Superior temporal gyrus (tissue), 1 donor: ENCODE measurements around the gene CEP85.
"Not testable (repeated sequence)": the region's sequence is repeated elsewhere in the genome, so short reads cannot be mapped to it uniquely, and the experiment has no call there.

Experiments used
- DNase-seq: peaks from one replicate; pipeline ENCODE4 v3.0.0-alpha.2; 2016; ENCODE audit errors: extremely low spot score

The CEP85 gene

DNA sequence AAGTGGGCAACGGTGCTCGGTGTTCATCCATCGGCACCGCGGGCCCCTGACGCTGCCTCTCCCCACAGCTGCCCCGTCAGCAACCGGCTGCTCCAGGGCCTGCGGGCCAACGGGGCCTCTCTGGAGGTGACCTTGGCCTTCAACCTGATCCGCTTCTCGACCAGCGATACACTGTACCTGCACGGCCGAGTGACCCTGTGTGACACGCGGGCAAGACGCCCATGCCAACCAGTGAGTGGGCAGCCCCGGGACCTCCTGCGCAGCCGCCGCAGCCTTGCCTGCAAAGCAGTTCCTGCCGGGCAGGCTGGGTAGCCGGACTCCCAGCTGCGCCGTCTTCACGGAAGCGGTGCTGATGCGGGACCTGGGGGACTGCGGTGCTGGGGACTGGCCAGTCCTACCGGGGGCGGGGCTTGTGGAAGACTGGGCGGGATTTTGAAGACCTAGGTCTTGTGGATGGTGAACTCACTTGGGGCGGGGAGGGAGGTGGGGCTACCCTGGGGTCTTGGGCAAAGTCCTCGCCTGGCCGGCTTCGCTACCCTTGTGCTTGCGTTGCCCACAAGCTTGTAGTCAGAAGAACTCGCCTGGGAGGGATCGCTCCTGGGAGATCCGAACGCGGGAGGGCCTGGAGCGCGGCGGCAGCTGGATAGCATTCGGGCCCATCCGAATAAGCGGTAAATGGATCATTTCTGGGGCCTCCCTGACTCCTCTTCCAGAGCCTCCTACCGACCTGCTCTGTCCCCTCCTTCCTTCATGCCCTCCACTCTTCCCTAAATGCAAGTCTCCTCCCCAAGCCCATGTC is 8.8 kb upstream of the CEP85 start:
- no peak for DNase-seq

DNA sequence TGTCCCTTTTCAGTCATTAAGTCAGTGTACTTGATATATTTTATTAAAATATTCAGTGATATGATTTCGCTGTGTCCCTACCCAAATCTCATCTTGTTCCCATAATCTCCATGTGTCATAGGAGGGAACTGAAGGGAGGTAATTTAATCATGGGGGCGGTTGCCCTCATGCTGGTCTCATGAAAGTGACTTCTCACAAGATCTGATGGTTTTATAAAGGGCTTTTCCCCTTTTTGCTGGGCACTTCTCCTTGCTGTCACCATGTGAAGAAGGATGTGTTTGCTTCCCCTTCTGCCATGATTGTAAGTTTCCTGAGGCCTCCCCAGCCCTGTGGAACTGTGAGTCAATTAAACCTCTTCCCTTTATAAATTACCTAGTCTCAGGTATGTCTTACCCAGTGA is 3.3 kb upstream of the CEP85 start:
- DNase-seq, result not testable (repeated sequence)

DNA sequence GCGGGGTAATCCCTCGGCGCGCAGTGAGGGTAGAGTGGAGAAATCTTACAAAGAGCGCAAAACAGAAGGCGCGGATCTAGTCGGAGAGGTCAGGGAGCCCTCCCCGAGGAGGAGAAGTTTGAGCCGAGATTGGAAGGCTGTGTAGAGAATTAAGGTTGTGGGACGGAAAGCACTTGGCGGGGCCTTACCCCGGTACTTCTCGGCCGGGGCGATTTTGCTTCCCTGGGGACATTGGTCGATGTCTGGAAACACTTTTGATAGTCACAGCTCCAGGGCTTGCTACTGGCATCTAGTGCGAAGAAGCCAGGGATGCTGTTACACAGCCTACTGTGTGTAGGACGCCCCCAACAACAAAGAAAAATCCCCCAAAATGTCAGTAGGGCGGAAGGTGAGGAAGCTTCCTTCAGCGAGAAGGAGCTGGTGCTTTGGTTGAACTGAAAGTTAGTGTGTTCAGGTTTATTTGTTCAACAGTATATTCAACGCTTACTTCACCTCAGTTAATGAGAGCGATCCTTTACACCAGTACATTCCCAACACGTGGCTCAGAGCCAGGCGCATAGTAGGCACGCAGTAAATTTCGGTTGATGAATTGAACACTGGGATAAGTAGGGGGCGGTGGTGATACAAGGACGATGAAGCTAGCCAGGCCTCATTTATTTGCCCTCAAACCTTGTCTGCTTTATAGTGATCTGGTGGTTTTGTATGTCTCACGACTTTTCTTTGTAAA is 807 bp downstream of the CEP85 start:
- DNase-seq, result no peak

GRCh38 chr1:26237230-26237966 is 3.4 kb downstream of the CEP85 start:
- peak; percentile 44 for DNase-seq

GRCh38 chr1:26239936-26240335 is 5.9 kb downstream of the CEP85 start:
- DNase-seq, result peak; percentile 87

DNA sequence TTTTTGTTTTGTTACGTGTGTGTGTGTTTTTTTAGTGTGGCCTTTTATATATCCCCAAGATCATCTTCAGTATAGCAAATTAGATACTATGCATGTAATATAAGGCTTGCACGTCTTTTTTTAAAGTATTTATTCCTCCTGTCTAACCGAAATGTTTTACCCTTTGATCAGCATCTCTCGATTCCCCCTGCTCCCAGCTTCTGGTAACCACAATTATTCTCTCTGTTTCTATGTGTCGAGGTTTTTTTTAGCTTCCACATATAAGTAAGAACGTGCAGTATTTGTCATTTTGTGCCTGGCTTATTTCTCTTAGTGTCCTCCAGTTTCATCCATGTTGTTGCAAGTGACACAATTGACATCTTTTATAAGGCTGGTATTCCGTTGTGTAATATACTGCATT is 18.7 kb downstream of the CEP85 start:
- DNase-seq, result no peak

DNA sequence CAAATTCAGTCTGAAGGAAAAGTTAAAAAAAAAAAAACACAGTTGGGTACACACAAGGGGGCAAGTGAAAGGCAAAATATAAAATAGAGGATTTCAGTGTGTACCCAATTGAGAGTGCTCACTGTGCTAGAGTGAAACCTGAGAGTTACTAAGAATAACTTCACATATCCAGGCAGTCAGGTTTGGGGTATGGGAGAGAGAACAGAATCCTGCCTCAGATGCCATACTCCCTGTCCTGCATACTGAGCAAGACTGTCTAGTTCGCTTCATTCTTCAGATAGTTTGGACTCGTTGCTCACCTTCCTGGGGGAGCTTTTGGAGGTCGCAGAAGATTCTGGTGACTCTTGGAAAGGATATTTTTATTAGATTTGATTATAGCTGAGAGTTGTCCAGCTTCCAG is 20.4 kb downstream of the CEP85 start:
- DNase-seq, result no peak

DNA sequence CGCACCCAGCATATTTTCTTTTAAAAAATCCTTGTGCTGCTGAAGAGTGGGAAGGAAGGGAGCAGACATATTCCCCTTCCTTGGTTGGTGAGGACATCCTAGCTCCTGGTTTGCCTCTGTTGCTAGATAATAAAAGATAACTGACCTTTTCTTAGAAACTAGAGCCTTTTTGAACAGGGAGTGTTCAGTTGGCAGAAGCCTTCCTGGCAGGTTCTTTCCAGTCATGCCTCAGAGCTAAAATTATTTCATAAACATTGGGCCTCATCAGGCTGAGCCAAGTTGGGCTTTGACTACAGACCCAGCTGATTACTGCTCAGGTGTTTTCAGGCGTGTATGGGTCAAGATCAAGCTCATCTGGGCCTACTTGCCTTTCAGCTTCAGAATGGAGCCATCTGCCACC is 23.2 kb downstream of the CEP85 start:
- no peak for DNase-seq

DNA sequence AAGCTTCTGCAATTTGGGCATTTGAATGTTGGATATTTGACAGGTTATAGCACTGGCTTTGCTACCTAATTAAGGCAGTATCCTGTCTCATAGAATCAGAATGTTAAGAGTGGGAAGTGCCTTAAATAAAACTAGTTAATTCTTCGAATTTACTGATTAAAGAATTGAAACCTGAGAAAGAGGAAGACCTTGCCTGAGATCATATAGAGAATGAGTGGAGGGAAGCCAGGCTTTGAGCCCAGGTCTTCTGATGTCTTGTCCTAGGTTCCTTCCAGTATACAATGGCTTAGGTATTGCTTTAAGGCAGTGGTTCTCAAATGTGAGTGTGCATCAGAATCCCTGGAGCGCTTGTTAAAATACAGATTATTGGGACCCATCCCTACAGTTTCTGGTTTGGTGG is 25.0 kb downstream of the CEP85 start:
- no peak for DNase-seq

DNA sequence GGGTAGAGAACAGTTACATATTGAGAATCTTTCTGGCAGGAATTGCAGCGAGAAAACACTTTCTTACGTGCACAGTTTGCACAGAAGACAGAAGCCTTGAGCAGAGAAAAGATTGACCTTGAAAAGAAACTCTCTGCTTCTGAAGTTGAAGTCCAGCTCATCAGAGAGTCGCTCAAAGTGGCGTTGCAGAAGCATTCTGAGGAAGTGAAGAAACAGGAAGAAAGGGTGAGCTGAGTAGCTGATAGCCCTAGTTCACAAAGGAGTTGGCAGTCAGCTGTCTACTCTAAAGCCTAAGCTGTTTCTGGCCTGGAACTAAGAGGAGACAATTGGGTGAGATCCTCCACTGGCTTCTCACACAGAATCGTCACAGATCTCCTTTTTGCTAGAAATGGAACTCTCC is 25.6 kb downstream of the CEP85 start:
- DNase-seq, result no peak

GRCh38 chr1:26263212-26263611 is 29.2 kb downstream of the CEP85 start:
- no peak for DNase-seq

DNA sequence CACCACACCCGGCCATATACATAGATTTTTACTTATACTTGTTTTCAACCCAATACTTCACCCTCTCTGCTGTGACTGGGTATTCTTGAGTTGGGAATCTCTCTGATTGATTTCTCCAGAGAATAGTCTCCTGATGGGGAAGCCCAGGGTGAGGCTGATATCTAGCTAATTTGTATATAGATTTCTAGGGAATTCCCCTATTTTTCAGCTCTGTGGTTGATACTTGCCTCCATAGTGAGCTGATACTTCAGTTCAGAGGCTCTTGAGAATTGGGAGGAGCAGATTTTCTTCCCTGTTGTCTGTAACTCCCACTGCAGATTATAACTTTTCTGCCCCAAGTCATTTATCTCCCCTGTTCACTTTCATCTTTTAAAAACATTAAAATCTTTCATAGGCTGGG is 31.4 kb downstream of the CEP85 start:
- DNase-seq, result no peak

DNA sequence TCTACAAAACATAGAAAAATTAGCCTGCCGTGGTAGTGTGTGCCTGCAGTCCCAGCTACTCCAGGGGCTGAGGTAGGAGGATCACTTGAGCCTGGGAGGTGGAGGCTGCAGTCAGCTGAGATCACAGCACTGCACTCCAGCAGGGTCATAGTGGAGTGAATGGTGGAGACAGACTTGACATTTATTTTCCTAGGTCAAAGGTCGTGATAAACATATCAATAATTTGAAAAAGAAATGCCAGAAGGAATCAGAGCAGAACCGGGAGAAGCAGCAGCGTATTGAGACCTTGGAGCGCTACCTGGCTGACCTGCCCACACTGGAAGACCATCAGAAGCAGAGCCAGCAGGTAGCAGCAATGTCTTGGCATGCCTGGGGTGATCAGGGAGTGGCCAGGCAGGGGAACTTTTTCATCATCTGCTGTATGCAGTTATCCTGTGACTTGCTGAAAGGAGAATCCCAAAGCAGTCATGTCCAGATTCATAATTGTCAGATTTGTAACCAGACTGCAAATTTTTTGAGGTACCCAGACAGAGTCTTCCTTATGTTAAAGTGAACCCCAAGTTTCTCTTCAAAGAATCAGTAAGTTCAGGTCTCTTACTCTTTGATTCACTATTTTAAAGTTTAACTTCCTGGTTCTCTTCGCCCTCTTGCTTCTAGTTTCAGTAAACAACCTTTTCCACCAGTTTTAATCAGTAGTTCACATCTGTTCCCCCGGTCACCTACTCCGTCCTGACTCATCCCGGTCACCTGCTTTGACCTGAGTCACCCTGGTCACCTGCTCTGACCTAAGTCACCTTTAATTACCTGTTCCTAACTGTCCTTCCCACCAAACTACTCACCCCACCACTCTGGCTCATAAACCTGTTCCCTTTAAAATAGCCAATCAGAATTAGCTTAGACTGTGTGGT is 34.5 kb downstream of the CEP85 start:
- no peak for DNase-seq

- no peak for DNase-seq
Observed at GRCh38 chr1:26269198-26269550, 35.2 kb downstream of the CEP85 start.

DNA sequence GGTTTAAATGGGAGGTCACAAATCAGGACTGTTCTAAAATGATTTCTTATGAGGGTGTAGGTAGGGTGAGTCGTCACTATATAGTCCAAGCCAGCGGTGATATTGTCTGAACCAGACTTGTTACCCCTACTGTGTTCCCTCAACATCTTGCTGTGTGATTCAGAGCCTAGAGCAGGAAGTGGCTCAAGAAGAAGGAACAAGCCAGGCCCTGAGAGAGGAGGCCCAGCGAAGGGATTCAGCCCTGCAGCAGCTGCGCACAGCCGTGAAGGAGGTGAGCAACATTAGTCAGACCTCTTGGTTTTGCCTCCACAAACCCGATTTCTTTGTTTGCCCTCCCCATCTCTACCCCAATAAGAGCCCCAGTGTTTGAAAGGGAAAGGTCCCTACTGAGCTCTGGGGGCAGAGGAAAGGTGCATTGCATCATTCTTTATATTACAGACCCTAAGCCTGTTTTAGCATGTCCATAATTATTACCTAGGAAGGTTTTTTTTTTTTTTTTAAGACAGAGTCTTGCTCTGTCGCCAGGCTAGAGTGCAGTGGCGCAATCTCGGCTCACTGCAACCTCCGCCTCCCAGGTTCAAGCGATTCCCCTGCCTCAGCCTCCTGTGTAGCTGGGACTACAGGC is 40.9 kb downstream of the CEP85 start:
- DNase-seq, result no peak

- peak; percentile 94 for DNase-seq
Observed at GRCh38 chr1:26275580-26276431, 41.8 kb downstream of the CEP85 start.

DNA sequence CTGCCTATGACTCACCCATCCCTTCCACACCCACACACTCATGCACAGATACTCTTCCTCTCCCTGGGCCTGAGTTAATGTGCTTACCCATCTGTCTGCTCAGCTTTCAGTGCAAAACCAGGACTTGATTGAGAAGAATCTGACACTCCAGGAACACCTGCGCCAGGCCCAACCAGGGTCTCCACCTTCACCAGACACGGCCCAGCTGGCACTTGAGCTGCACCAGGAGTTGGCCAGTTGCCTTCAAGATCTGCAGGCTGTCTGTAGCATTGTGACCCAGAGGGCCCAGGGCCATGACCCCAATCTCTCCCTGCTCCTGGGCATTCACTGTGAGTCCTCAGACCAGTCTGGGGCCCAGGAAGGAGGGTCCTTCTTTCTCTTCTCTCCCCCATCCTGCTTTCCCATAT is 42.4 kb downstream of the CEP85 start:
- no peak for DNase-seq

DNA sequence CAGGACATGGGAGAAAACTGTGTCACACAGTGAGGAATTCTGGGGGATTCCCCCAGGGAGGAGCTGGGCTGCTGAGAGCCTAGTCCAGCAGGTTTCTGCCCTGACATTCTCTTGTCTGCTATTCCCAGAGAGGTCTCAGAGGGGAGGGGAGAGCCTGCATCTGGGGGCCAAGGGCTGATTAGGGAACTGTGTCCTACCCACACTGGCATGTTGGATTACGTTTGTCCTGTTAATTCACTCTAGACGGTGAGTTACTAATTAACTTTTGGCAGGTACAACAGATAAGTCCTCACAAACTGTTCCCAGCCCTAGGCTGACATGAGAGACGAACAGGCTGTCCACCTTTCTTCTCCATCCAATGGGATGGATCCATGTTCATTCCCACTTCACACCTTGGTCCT is 43.3 kb downstream of the CEP85 start:
- no peak for DNase-seq

DNA sequence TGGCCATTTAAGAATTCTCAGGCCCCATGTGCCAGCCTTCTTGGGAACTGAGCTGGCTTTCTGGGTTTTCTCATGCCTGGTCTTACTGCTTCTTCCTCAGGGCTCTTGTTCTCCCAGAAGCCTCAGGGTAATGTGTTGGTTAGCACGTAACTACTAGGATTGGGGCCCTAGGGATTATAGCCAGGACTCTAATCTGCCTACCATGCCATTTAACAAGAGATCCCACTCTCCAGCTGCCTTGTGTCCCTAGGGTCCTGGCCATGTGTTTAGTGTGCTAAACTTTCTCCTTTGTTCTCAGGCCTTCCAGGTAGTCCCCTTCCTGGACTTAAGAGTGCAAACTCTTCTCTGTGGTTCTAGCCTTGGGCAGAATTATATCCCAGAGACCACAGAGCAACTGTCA is 43.7 kb downstream of the CEP85 start:
- no peak for DNase-seq

GRCh38 chr1:26278303-26278702 is 44.3 kb downstream of the CEP85 start:
- no peak for DNase-seq
